Karpas-422 (cell line): ENCODE data around the gene CNTNAP3. TPM values are rescaled to one million over a fixed set of nuclear protein-coding genes. Genes with fewer than 3 reads are reported as not detected.
"Not testable (repeated sequence)": the region's sequence is repeated elsewhere in the genome, so short reads cannot be mapped to it uniquely, and the experiment has no call there.

Experiments
- DNase-seq: peaks from one replicate; pipeline ENCODE4 v3.0.0-alpha.2; 2015
- H2AFZ ChIP-seq: fragments of 200-600 bp; sonication (generic); 2 replicates; pipeline ENCODE4 v1.6.1; 2014; ENCODE audit warnings: antibody characterized with exemption, low read length, mixed read lengths
- H3K27ac ChIP-seq: fragments of 200-600 bp; sonication (generic); 2 replicates; pipeline ENCODE4 v1.5.1; 2014; ENCODE audit warnings: mild to moderate bottlenecking, low read length, moderate library complexity
- H3K27me3 ChIP-seq: fragments of 200-600 bp; sonication (generic); 2 replicates; pipeline ENCODE4 v1.6.1; 2014; ENCODE audit warnings: low read length, mixed read lengths
- H3K36me3 ChIP-seq: fragments of 200-600 bp; sonication (generic); 2 replicates; pipeline ENCODE4 v1.6.1; 2014; ENCODE audit warnings: low read length, mixed read lengths; ENCODE audit not compliant: insufficient read depth
- H3K4me1 ChIP-seq: fragments of 200-600 bp; sonication (generic); 2 replicates; pipeline ENCODE4 v1.6.1; 2014; ENCODE audit warnings: mild to moderate bottlenecking, low read length, mixed read lengths
- H3K4me2 ChIP-seq: fragments of 200-600 bp; sonication (generic); 2 replicates; pipeline ENCODE4 v1.6.1; 2014; ENCODE audit warnings: low read length, low read depth, mild to moderate bottlenecking; ENCODE audit not compliant: poor library complexity, severe bottlenecking
- H3K4me3 ChIP-seq: fragments of 200-600 bp; sonication (generic); 2 replicates; pipeline ENCODE4 v1.5.1; 2014; ENCODE audit warnings: mild to moderate bottlenecking, antibody characterized with exemption, low read length, mixed read lengths
- H3K79me2 ChIP-seq: fragments of 200-600 bp; sonication (generic); 2 replicates; pipeline ENCODE4 v1.6.1; 2014; ENCODE audit warnings: mild to moderate bottlenecking, low read length, mixed read lengths
- H3K9ac ChIP-seq: fragments of 200-600 bp; sonication (generic); 2 replicates; pipeline ENCODE4 v1.6.0; 2014; ENCODE audit warnings: low read length
- H3K9me2 ChIP-seq: fragments of 200-600 bp; sonication (generic), shearing (Covaris generic); replicated peaks from 2 replicates; pipeline ENCODE4 v1.6.0; 2014; ENCODE audit warnings: mild to moderate bottlenecking, low read length, moderate library complexity; ENCODE audit not compliant: insufficient read depth
- H3K9me3 ChIP-seq: fragments of 300-700, 200-600 bp; sonication (generic); 2 replicates; pipeline ENCODE4 v1.6.1; 2014; ENCODE audit warnings: low read length, mixed read lengths
- H4K20me1 ChIP-seq: fragments of 200-600 bp; sonication (generic); 2 replicates; pipeline ENCODE4 v1.6.1; 2014; ENCODE audit warnings: mild to moderate bottlenecking, antibody characterized with exemption, low read length, low read depth; ENCODE audit not compliant: insufficient read depth
- small RNA-seq: library from RNA; depleted of rRNA; stranded (forward); fragments of <200 nt; gene quantifications from one replicate; pipeline ENCODE3, GENCODE V24; 2014
- total RNA-seq: library from RNA; depleted of rRNA; stranded (reverse); fragments of >200 nt; shearing (Covaris generic); gene quantifications from 2 replicates; pipeline ENCODE4 v1.2.3, GENCODE V29; 2014; ENCODE audit warnings: low replicate concordance; rRNA removed

The CNTNAP3 gene
- total RNA-seq, 1 experiment from 2014 or later = not detected

- not testable (repeated sequence) for H3K9ac ChIP-seq, H2AFZ ChIP-seq, H3K27ac ChIP-seq, H3K4me2 ChIP-seq, H3K36me3 ChIP-seq, H3K27me3 ChIP-seq, H3K4me3 ChIP-seq, H3K9me3 ChIP-seq, H3K4me1 ChIP-seq, H4K20me1 ChIP-seq, DNase-seq, H3K79me2 ChIP-seq, H3K9me2 ChIP-seq
Measured at GRCh38 chr9:39025911-39026588, 261.9 kb downstream of the CNTNAP3 start.

Small RNA genes within 50 kb of the gene (small RNA-seq; reads per million reads assigned to genes)
- gene RN7SL640P = not detected

Other genes starting within 250 kb of the CNTNAP3 start
- gene SPATA31A1, start 67.5 kb upstream of the CNTNAP3 start, total RNA-seq = not detected in 2 replicates